ENCODE data around the gene ZSCAN1.

DNA sequence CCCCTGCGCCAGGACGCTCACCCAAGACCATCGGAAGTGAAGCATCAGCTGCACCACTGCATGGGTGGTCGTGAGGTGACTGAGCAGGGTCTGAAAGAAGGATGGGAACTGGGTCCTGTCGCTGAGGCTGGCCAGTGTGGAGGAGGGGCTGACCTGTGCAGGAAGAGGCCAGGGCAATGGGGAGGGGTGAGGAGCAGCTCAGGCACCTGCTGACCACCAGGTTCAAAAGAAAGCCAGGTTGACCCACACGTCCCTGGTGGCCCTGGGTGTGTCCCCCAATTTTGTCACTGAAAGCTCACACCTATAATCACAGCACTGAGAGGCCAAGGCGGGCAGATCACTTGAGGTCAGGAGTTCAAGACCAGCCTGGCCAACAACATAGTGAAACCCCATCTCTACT lies 13.7 kb upstream of the ZSCAN1 start:
- TF ChIP-seq, protein P1, sequence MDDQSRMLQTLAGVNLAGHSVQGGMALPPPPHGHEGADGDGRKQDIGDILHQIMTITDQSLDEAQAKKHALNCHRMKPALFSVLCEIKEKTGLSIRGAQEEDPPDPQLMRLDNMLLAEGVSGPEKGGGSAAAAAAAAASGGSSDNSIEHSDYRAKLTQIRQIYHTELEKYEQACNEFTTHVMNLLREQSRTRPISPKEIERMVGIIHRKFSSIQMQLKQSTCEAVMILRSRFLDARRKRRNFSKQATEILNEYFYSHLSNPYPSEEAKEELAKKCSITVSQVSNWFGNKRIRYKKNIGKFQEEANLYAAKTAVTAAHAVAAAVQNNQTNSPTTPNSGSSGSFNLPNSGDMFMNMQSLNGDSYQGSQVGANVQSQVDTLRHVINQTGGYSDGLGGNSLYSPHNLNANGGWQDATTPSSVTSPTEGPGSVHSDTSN (IDR thresholded peaks at IDR 0.05; ENCODE audit: insufficient replicate concordance, low read depth, low read length): no peak
- TF ChIP-seq EP300 (IDR thresholded peaks at IDR 0.05; ENCODE audit: borderline replicate concordance in 1 of 2, control insufficient read depth in 1 of 2, low read depth in 2 of 2, low read length in 2 of 2): no peak
- TF ChIP-seq, protein P2, sequence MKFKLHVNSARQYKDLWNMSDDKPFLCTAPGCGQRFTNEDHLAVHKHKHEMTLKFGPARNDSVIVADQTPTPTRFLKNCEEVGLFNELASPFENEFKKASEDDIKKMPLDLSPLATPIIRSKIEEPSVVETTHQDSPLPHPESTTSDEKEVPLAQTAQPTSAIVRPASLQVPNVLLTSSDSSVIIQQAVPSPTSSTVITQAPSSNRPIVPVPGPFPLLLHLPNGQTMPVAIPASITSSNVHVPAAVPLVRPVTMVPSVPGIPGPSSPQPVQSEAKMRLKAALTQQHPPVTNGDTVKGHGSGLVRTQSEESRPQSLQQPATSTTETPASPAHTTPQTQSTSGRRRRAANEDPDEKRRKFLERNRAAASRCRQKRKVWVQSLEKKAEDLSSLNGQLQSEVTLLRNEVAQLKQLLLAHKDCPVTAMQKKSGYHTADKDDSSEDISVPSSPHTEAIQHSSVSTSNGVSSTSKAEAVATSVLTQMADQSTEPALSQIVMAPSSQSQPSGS (IDR thresholded peaks at IDR 0.05; ENCODE audit: low read length): no peak
- no peak for TF ChIP-seq POLR2A (IDR thresholded peaks at IDR 0.05; ENCODE audit: low read depth, low read length)
- TF ChIP-seq YY1 (IDR thresholded peaks at IDR 0.05; ENCODE audit: low read depth, low read length): no peak
- TF ChIP-seq MXI1 (IDR thresholded peaks at IDR 0.05; ENCODE audit: low read depth, low read length): no peak
- no peak for TF ChIP-seq CTCF (IDR thresholded peaks at IDR 0.05 in 2 of 3, conservative IDR thresholded peaks at IDR 0.05 in 1 of 3; ENCODE audit: control insufficient read depth in 2 of 3, extremely low read depth in 1 of 3, insufficient read depth in 1 of 3, low read depth in 3 of 3, low read length in 3 of 3)
- TF ChIP-seq RAD51 (IDR thresholded peaks at IDR 0.05): no peak
- no peak for TF ChIP-seq STAT1 (conservative IDR thresholded peaks at IDR 0.05)
- TF ChIP-seq ZNF592 (IDR thresholded peaks at IDR 0.05): no peak
- TF ChIP-seq MTA2 (IDR thresholded peaks at IDR 0.05; ENCODE audit: low read depth): no peak
- TF ChIP-seq BRCA1 (IDR thresholded peaks at IDR 0.05; ENCODE audit: low read depth, low read length): no peak
- no peak for TF ChIP-seq E2F4 (IDR thresholded peaks at IDR 0.05; ENCODE audit: low read depth, low read length)
- TF ChIP-seq, protein P3, sequence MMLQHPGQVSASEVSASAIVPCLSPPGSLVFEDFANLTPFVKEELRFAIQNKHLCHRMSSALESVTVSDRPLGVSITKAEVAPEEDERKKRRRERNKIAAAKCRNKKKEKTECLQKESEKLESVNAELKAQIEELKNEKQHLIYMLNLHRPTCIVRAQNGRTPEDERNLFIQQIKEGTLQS (IDR thresholded peaks at IDR 0.05; ENCODE audit: borderline replicate concordance, extremely low read depth, low read depth, low read length): no peak

Measured in GM12878 (cell line).